IPS-18c (cell line): Measurements from ENCODE around the gene COL4A4.

Experiments
- H3K4me3 ChIP-seq: 2 replicates; pipeline ENCODE4 v1.7.0; 2013; ENCODE audit warnings: low read depth, mild to moderate bottlenecking, low read length, moderate library complexity; ENCODE audit not compliant: insufficient read depth
- H3K9me3 ChIP-seq: one replicate; pipeline ENCODE4 v1.6.1; 2013; ENCODE audit warnings: mild to moderate bottlenecking, low read length, moderate library complexity; ENCODE audit not compliant: control insufficient read depth, insufficient read depth

The COL4A4 gene

DNA sequence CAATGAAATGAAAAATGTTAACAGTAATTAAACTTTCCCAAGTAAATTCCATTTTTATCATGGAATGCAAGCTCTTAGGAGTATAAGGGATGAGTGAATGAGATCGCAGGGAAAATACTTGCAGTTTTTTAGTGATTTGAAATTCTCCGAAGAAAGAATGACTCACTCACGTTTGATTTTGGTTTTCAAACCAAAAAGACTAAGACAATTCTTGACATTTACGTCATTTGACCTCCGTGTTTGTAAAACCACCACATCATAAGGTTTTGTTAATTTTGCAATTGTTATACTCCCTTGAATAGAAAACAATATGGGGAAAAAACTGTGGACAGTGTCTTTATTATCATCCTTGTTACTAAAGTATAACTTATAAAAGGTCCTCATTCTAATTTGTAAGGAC lies 29.4 kb downstream of the COL4A4 start:
- no peaks in the 10 kb centered on the region for H3K9me3 ChIP-seq
- H3K4me3 ChIP-seq = no peak overlapping the region

DNA sequence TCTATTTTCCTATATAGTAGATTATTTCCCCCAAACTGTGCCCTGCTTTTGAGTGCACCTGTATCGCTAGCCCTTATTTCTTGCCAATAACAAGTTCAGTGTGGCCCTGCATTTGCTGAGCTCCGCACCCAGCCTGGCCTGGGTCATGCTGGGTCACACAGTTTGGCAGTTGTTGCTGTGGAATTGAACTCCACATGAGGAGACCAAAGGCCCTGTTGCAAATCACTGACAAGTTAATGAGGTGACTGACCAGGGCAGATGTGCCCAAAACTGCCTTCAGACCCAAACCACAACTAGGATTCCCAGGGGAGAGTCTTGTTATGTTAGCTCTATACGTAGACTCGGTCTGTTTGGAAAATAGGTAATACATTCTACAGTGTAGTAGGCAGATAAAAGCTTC lies 31.0 kb downstream of the COL4A4 start:
- Histone ChIP-seq H3K9me3 (no peaks in the 10 kb centered on the region), H3K4me3 (no peak overlapping the region)

DNA sequence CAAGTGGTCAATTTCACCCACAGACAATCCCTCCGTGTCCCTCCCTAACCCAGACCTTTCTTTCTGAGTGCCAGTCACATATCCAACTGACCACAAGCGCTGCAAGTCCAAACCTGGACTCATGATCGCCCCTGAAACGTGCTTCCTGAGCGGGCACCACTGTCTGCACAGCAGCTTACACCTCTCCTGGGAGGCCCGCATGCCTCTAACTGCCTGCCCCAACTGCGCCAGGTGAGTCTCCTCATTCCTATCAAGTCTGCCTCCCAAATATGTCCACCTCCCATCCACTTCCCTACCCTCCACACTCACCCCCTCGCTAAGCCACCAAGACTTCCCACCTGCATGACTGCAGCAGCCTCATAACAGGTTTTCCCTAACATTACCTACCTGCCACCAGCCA lies 33.4 kb downstream of the COL4A4 start:
- no peaks in the 10 kb centered on the region for H3K9me3 ChIP-seq
- H3K4me3 ChIP-seq = no peak overlapping the region

DNA sequence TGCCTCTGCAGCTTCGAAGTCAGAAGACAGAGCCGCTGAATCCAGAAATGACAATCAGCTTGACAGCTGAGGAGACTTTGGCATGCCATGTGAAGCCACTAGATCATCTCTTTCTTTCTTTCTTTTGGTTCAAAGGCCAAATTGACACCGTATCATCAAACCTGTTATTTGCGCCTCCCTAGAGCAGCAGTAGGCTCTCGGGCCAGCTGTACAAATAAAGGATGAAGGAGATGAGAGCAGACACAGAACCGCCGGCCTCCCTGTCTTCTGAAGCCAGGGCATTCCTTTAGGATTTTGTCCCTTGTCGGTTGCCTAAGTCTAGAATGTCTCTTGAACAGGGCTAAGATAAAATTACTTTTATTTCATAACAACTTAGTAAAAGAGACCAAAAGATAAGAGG lies 36.8 kb downstream of the COL4A4 start:
- no peaks in the 10 kb centered on the region for H3K9me3 ChIP-seq
- H3K4me3 ChIP-seq = no peak overlapping the region

DNA sequence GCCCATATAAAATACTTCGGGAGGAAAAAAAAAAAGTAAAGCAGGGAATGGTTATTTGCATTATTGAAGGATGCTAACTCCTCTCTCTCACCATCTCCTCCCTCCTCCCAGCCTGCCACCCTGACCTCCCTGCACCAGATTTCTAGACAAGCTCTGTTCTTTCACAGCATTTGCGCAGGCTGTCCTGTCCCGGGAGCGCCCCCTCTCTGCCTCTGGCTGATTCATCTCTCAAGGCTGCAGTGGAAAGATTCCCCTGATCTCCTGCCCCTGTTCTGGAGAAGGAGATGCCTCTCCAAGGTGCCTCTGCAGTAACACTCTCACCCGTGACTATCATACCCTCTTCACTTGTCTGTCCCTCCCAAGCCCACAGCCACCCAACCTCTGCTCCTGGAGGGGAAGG lies 38.5 kb downstream of the COL4A4 start:
- no peaks in the 10 kb centered on the region for H3K9me3 ChIP-seq

DNA sequence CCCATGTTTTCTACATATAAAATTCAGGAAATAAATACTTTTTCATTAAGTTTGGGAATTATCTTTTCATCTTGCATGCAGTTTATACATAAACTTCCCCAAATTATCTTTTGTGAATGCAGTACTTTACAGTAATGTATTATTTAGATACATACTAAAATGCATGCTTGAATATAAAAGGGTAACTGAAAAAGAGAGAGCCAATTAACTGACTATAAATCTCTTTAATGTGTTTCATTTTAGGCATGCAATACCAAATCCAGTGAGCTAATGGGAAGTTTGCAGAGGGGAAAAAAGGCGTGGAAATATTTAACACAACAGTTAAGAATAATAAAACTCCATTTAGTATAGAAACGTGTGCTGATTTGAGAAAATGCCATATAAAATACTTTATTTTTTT lies 39.2 kb downstream of the COL4A4 start:
- no peaks in the 10 kb centered on the region for H3K9me3 ChIP-seq

More for the DNA sequence above, 38.5 kb downstream of the COL4A4 start:
- no peak overlapping the region for H3K4me3 ChIP-seq

DNA sequence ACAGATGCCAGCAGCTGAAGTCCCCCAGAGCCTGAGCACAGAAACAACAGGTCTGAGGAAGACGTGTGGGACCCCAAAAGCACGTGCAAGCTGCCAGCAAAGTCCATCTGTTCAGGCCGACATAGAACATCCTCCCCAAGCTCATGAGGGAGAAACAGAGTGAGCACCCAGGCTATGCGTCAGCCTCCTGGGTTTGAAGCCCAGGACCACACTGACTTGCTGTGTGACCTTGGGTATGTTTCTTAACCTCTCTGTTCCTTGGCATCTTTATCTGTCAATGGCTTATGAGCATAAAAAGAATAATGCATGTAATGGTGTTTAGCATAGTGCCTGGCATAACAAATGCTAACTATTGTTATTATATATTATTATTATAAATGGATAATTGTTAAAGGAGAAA lies 40.3 kb downstream of the COL4A4 start:
- H3K9me3 ChIP-seq = no peaks in the 10 kb centered on the region
- no peak overlapping the region for H3K4me3 ChIP-seq

More for the DNA sequence above, 39.2 kb downstream of the COL4A4 start:
- no peak overlapping the region for H3K4me3 ChIP-seq

DNA sequence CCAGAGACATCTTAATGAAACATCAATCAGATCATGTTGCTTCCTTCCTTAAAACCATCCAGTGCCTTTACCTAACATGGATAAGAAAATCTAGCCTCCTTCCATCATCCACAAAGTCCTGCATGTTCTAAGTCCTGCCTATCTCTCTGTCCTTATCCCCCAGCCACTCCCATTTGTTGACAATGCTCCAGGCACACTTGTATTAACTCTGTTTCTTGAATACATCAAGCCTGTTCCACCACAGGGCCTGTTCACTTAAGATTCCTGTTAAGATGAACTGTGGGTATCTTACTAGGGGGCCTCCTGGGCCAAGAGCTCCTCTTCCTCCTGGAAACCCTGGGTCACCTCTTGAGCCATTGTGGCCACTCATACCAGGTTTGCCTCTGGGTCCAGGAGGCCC lies 45.7 kb downstream of the COL4A4 start:
- H3K9me3 ChIP-seq = no peaks in the 10 kb centered on the region
- no peak overlapping the region for H3K4me3 ChIP-seq

DNA sequence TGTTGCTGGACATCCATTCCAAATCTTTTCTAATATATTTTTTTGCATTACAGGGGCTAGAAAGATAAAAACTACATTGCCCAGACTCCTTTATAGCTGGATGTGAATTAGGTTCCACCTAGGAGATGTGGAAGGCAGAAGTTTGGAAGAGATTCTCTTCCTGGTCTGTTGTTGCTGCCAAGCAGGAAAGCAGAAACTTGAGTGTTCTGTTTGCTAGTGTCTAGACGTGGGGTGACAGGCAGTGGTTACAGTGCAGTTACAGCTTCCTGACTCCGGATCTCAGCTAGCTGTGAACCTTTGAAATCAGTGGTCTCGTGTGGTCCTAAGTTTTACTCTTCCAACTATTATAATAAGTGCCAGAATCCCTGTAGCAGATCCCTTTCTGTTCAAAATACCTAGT lies 46.2 kb downstream of the COL4A4 start:
- Histone ChIP-seq H3K4me3 (no peak overlapping the region), H3K9me3 (no peaks in the 10 kb centered on the region)

DNA sequence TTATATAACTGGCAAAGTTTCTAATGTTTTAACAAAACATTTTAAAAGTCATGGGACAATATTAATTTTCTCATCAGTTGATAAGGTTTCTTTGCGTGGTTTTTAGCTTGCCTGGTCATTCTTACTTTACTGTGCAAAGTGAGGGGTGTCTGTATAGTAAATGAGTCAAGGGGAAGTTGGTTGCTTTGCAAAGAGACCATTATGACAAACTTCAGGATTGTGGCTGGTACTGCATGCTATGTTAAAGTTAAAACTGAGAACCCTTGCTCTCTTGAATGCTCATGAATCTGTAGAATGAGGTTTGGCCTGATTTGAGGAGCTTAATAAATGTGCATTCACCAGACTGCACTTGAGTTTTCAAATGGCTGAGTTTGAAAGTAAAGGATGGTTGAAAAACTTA lies 47.0 kb downstream of the COL4A4 start:
- Histone ChIP-seq H3K4me3 (no peak overlapping the region), H3K9me3 (peaks cover 2% of the 10 kb centered on the region)

DNA sequence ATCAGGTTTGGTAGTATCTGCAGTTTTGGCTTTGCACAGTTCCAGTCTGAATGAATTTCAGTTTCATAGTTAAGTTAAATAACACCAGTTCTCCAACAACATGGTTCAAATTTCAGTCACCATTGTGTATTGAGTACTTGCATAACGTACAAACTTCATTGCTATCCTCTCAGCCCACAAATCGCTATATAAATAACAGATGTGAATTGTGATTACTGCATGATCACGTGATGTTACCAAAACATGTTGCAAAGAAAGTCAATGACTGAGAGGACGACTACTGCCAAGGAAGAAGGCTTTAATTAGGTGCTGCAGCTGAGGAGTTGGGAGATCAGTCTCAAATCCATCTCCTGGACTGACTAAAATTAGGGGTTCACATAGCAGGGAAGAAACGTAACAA lies 48.2 kb downstream of the COL4A4 start:
- H3K9me3 ChIP-seq = peaks cover 2% of the 10 kb centered on the region
- H3K4me3 ChIP-seq = no peak overlapping the region

DNA sequence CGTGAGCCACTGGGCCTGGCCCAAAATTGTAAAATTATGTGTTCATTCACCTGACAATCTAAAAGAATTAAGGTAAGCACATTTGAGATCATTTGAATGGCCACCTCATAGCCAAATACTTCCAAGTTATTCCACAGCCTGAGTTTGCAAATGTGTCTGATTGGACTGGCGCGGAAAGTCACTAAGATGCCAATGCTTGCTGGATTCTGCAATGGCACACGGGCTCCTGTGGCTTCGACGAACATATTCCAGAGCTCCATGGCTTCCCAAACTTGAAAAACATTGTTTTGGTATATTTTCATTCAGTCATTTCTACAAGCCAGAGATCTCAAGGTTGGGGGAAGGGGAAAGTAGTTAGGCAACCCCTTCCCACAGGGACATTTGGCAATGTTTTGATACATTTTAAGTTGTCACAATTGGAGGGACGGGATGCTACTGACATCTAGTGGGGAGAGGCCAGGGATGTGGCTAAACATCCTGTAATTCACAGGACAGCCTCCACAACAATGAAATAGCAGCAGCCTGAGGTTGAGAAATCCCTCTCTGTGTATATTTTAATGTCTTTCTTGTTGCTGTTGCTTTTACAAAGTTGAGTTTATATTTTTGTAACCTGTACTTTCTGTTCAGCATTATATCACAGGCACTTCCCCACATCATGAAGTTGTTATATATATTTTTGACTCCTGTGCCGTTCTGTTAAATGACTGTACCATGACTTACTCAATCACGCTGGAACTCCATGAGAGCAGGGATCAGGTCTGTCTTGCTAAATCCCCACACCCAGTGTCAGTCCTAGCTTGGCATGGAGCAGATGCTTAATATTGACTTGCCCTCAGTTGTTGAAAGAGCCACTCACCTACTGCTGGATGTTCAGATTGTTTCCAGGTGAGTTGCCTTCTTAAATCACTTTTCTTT lies 56.9 kb downstream of the COL4A4 start:
- no peaks in the 10 kb centered on the region for H3K9me3 ChIP-seq
- H3K4me3 ChIP-seq = no peak overlapping the region

DNA sequence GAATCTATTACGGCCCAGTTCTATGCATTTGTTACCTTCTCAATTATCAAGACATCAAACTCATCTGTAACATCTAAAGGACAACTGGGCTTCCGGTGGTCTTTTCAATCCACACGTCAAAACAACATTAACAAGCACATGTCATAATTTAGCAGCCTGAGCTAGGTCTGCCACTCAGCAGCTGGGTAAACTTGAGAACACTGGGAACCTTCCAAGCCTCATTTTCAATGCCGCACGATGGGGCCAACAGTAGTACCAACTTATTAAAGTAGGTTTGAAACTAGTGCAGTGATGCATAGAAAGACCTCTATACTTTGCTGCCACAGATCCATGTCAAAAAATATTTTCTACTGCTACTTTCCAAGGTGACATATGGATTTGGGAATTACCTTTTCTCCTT lies 60.4 kb downstream of the COL4A4 start:
- no peaks in the 10 kb centered on the region for H3K9me3 ChIP-seq

DNA sequence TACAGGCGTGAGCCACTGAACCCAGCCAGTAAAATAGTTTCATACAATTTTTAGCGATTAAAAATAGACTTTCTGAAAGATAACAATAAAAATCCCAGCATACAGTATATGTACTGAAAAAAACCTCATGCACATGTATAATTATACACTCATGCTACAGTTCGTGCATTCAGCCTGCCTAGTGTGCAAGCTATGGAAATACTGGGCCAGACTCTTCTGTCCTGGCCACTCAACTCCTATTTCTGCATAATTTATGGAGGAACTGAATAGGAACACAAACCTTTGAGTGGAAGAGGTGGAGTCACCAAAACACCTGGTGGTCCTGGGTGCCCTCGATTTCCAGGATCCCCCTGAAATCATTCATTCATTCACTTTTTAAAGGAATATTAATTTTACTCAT lies 64.7 kb downstream of the COL4A4 start:
- H3K4me3 ChIP-seq = no peak overlapping the region
- no peaks in the 10 kb centered on the region for H3K9me3 ChIP-seq

More for the DNA sequence above, 60.4 kb downstream of the COL4A4 start:
- no peak overlapping the region for H3K4me3 ChIP-seq

DNA sequence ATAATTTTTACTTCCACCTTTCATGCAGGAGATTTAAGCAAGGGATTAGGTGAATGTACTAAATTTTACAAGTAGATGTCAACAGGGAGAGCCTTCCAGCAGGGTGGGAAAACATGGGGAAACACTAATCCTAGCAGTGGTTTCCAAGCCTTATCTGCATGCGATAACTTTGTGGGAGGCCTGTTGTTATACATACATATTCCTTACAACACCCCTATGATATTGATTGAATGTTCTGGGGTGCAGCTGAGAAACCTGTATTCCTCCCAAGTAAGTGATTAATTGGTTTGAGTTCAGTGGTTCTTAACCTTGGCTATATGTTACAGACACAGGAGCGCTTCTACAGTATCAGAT lies 65.9 kb downstream of the COL4A4 start:
- Histone ChIP-seq H3K4me3 (no peak overlapping the region), H3K9me3 (no peaks in the 10 kb centered on the region)

DNA sequence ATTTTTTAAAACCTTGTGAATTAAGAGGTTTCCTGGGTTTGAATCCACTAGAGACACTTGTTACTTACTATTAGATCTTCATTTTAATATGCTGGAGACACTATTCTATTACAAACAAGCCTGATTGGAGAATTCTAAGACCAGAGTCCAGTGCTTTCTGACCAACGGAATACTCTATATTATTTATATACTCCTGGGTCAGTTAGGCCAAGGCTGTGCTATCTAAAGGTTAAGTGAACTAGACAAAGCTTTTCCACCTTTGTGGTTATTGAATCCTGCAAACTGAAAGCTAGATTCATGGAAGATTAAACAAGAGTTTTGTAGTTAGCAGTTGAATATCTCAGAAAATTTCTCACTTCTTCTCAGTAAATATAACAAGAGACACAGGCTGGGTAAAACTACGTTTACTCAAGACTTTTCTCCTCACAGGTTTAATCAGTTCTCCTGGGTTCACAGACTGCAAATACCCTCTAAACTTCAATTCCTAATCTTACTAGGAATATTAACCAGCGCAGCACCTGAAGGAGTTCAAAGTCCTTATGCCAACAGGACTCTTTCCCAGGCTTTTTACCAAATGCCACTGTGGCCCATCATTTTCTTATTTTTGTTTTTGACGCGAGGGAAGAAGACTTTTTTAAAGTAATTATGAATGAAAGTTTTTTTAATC lies 66.4 kb downstream of the COL4A4 start:
- H3K4me3 ChIP-seq = no peak overlapping the region
- no peaks in the 10 kb centered on the region for H3K9me3 ChIP-seq

DNA sequence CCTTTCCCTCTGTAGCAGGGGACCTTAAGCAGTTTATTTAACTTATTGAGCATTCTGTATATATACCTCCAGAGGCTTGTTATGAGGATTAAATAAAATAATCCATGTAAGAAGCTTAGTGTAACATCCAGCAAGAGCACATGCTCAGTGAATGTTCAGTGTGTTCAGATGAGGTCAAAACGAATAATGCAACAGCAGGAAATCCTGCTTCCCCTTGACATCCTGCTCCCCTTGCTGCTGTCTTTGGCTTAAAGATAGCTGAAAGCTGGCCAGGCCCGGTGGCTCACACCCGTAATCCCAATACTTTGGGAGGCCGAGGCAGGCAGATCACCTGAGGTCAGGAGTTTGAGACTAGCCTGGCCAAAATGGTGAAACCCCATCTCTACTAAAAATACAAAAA lies 68.7 kb downstream of the COL4A4 start:
- H3K9me3 ChIP-seq = no peaks in the 10 kb centered on the region
- no peak overlapping the region for H3K4me3 ChIP-seq

DNA sequence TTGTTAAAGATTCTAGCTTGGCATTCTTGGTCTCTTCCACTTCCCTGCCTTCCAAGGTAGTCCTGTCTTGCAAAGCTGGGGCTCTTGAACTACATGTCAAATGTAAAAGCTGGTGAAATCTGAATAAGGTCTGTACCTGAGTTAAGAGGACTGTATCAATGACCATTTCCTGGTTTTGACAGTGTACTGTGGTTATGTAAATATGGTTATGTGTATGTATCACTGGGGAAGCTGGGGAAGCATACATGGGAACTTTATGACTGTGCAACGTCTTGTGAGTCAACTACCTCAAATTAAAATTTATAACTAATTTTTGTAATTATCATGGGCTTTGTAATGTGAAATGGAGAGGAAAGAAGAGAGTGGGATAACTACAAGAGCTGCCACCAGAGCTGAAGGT lies 81.7 kb downstream of the COL4A4 start:
- H3K4me3 ChIP-seq = no peak overlapping the region
- peaks cover 2% of the 10 kb centered on the region for H3K9me3 ChIP-seq
